Measurements from ENCODE around the gene IGF1R. TPM values are rescaled to one million over a fixed set of nuclear protein-coding genes. Genes with fewer than 3 reads are reported as not detected.

The IGF1R gene
- total RNA-seq, 1 experiment from 2014 or later: 125 TPM

GRCh38 chr15:98960555-98961050 lies 312.3 kb downstream of the IGF1R start (continued):
- no peak for TF ChIP-seq ARID4B (CRISPR knock-in tag; IDR thresholded peaks at IDR 0.05; ENCODE audit: borderline replicate concordance)
- no peak for TF ChIP-seq KAT7 (CRISPR knock-in tag; IDR thresholded peaks at IDR 0.05; ENCODE audit: borderline replicate concordance)
- no peak for TF ChIP-seq ELF4 (CRISPR knock-in tag; IDR thresholded peaks at IDR 0.05; ENCODE audit: low read depth)
- TF ChIP-seq NFE2L1 (CRISPR knock-in tag; IDR thresholded peaks at IDR 0.05): no peak
- no peak for TF ChIP-seq PREB (CRISPR knock-in tag; IDR thresholded peaks at IDR 0.05; ENCODE audit: borderline replicate concordance)
- TF ChIP-seq, protein P1, sequence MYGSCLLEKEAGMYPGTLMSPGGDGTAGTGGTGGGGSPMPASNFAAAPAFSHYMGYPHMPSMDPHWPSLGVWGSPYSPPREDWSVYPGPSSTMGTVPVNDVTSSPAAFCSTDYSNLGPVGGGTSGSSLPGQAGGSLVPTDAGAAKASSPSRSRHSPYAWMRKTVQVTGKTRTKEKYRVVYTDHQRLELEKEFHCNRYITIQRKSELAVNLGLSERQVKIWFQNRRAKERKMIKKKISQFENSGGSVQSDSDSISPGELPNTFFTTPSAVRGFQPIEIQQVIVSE (CRISPR knock-in tag; IDR thresholded peaks at IDR 0.05; ENCODE audit: borderline replicate concordance): no peak

- POLR2A ChIA-PET: no interaction called here
- no peak overlapping the region; the same call in 1 of the 2 replicates for H3K27ac Mint-ChIP-seq
- H3K4me1 Mint-ChIP-seq: 0 out of 2 replicates have a peak, but pooled peaks cover 3% of the 10 kb centered on the region
- DNase-seq (ENCODE audit: low spot score) (no peak), ATAC-seq (no peak)
- H3K27me3 Mint-ChIP-seq (ENCODE audit: low read depth): no peaks in the 10 kb centered on the region
- H3K36me3 Mint-ChIP-seq: peaks cover 39% of the 10 kb centered on the region
- CTCF ChIA-PET: no interaction called here
- peaks cover 9% of the 10 kb centered on the region for H3K9me3 Mint-ChIP-seq
- H3K4me3 Mint-ChIP-seq: no peak overlapping the region
- TF ChIP-seq E2F5 (CRISPR knock-in tag; IDR thresholded peaks at IDR 0.05) (no peak), NR1H2 (CRISPR knock-in tag; IDR thresholded peaks at IDR 0.05) (no peak), GTF2I (CRISPR knock-in tag; conservative IDR thresholded peaks at IDR 0.05) (no peak), ZNF416 (CRISPR knock-in tag; IDR thresholded peaks at IDR 0.05) (no peak)
Observed at GRCh38 chr15:98963444-98963843, 315.1 kb downstream of the IGF1R start.

GRCh38 chr15:98964466-98965133 lies 316.3 kb downstream of the IGF1R start:
- DNase-seq (ENCODE audit: low spot score) (no peak), ATAC-seq (no peak)
- H3K27ac Mint-ChIP-seq: no peak overlapping the region
- H3K9me3 Mint-ChIP-seq: peaks cover 9% of the 10 kb centered on the region
- ChIA-PET CTCF (interaction anchor here (0.9 to 2.0 kb wide), 3 partner anchors 94 to 536 kb away, joined by 3 to 6 read pairs (median 3); no protein-coding TSS in a partner anchor), POLR2A (interaction anchor here (0.8 kb wide), 1 partner anchor 94 kb away, joined by 3 read pairs; no protein-coding TSS in a partner anchor)
- H3K36me3 Mint-ChIP-seq: peaks cover 34% of the 10 kb centered on the region
- no peaks in the 10 kb centered on the region for H3K27me3 Mint-ChIP-seq (ENCODE audit: low read depth)
- no peak overlapping the region for H3K4me3 Mint-ChIP-seq
- 0 out of 2 replicates have a peak, but pooled peaks cover 3% of the 10 kb centered on the region for H3K4me1 Mint-ChIP-seq
- TF ChIP-seq MAX (CRISPR knock-in tag; IDR thresholded peaks at IDR 0.05) (no peak), SMAD3 (CRISPR knock-in tag; IDR thresholded peaks at IDR 0.05; ENCODE audit: borderline replicate concordance) (no peak), ZNF671 (CRISPR knock-in tag; IDR thresholded peaks at IDR 0.05) (no peak), ELF4 (CRISPR knock-in tag; IDR thresholded peaks at IDR 0.05; ENCODE audit: low read depth) (no peak), NFE2L1 (CRISPR knock-in tag; IDR thresholded peaks at IDR 0.05) (no peak), CREM (CRISPR knock-in tag; IDR thresholded peaks at IDR 0.05) (no peak), ZNF532 (CRISPR knock-in tag; IDR thresholded peaks at IDR 0.05; ENCODE audit: borderline replicate concordance) (no peak)
- TF ChIP-seq, protein P2, sequence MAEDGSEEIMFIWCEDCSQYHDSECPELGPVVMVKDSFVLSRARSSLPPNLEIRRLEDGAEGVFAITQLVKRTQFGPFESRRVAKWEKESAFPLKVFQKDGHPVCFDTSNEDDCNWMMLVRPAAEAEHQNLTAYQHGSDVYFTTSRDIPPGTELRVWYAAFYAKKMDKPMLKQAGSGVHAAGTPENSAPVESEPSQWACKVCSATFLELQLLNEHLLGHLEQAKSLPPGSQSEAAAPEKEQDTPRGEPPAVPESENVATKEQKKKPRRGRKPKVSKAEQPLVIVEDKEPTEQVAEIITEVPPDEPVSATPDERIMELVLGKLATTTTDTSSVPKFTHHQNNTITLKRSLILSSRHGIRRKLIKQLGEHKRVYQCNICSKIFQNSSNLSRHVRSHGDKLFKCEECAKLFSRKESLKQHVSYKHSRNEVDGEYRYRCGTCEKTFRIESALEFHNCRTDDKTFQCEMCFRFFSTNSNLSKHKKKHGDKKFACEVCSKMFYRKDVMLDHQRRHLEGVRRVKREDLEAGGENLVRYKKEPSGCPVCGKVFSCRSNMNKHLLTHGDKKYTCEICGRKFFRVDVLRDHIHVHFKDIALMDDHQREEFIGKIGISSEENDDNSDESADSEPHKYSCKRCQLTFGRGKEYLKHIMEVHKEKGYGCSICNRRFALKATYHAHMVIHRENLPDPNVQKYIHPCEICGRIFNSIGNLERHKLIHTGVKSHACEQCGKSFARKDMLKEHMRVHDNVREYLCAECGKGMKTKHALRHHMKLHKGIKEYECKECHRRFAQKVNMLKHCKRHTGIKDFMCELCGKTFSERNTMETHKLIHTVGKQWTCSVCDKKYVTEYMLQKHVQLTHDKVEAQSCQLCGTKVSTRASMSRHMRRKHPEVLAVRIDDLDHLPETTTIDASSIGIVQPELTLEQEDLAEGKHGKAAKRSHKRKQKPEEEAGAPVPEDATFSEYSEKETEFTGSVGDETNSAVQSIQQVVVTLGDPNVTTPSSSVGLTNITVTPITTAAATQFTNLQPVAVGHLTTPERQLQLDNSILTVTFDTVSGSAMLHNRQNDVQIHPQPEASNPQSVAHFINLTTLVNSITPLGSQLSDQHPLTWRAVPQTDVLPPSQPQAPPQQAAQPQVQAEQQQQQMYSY (CRISPR knock-in tag; IDR thresholded peaks at IDR 0.05): no peak

Measured in WTC11 (cell line).